ENCODE data around the gene FOXF1.

Gene FOXF1

GRCh38 chr16:86538196-86538780, 28.0 kb downstream of the FOXF1 start:
- no peak for DNase-seq

GRCh38 chr16:86540894-86541293, 30.6 kb downstream of the FOXF1 start:
- DNase-seq: no peak

- no peak for DNase-seq
Measured at GRCh38 chr16:86541560-86541959, 31.2 kb downstream of the FOXF1 start.

GRCh38 chr16:86542756-86543750, 32.7 kb downstream of the FOXF1 start:
- DNase-seq: no peak

- DNase-seq: no peak
Measured at GRCh38 chr16:86545481-86545880, 35.2 kb downstream of the FOXF1 start.

- DNase-seq: no peak
Measured at GRCh38 chr16:86545954-86546637, 35.8 kb downstream of the FOXF1 start.

GRCh38 chr16:86546638-86547013, 36.3 kb downstream of the FOXF1 start:
- DNase-seq: no peak

GRCh38 chr16:86547286-86547685, 37.0 kb downstream of the FOXF1 start:
- DNase-seq: no peak

- DNase-seq: no peak
Measured at GRCh38 chr16:86549076-86549892, 39.0 kb downstream of the FOXF1 start.

- DNase-seq: no peak
Measured at GRCh38 chr16:86549893-86550190, 39.5 kb downstream of the FOXF1 start.

- no peak for DNase-seq
Measured at GRCh38 chr16:86550281-86550680, 40.0 kb downstream of the FOXF1 start.

GRCh38 chr16:86553356-86553755, 43.0 kb downstream of the FOXF1 start:
- no peak for DNase-seq

GRCh38 chr16:86554599-86554916, 44.2 kb downstream of the FOXF1 start:
- DNase-seq: no peak

GRCh38 chr16:86554917-86555703, 44.8 kb downstream of the FOXF1 start, which contains the start of gene MTHFSD:
MTHFSD (minus strand) TSS chr16:86555235; CDS start chr16:86555184, 51 bp downstream.
- DNase-seq: peak; percentile 93

GRCh38 chr16:86555704-86556075, 45.4 kb downstream of the FOXF1 start:
- no peak for DNase-seq

- DNase-seq: no peak
Measured at GRCh38 chr16:86556576-86556975, 46.2 kb downstream of the FOXF1 start.

GRCh38 chr16:86557587-86557986, 47.3 kb downstream of the FOXF1 start:
- DNase-seq: no peak

GRCh38 chr16:86558355-86559193, 48.2 kb downstream of the FOXF1 start:
- DNase-seq: no peak

- DNase-seq: no peak
Measured at GRCh38 chr16:86559802-86560305, 49.5 kb downstream of the FOXF1 start.

- no peak for DNase-seq
Measured at GRCh38 chr16:86562356-86562755, 52.0 kb downstream of the FOXF1 start.
